ENCODE measurements around the gene HDGFL2. TPM values are rescaled to one million over a fixed set of nuclear protein-coding genes. Genes with fewer than 3 reads are reported as not detected.

HDGFL2 gene
- total and polyA plus RNA-seq, 2 of the 8 experiments (the other 6 are each of a cell fraction or from before 2014, with no cell fraction given): 31.1 to 106 TPM

DNA sequence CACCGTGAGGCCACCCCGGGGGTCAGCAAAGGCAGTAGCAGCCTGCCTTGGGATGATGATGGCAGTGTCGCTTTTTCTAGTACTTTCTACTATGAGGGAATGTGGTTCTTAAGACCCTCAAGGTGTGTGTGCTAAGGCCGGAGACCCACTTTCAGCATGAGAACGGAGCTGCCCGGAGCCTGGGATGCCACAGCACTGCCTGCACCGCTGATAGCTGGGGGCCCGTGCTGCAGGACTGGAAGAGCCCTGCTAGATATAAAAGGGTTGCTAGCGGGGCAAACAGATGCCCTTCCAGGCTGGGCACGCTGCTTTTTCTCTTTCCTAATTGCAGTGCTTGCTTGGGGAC, 31.7 kb downstream of the HDGFL2 start (continued):
- TF ChIP-seq CHD7 (IDR thresholded peaks at IDR 0.05; ENCODE audit: insufficient replicate concordance, low read length) (no peak), POLR2A (IDR thresholded peaks at IDR 0.05; ENCODE audit: control extremely low read depth in 1 of 2, low read depth in 2 of 2, low read length in 2 of 2) (no peak), CHD1 (IDR thresholded peaks at IDR 0.05; ENCODE audit: low read depth, low read length) (no peak), TCF12 (IDR thresholded peaks at IDR 0.05; ENCODE audit: low read depth, low read length) (no peak), NRF1 (IDR thresholded peaks at IDR 0.05; ENCODE audit: low read depth, low read length) (no peak), ZNF274 (IDR thresholded peaks at IDR 0.05; ENCODE audit: borderline replicate concordance, extremely low read depth, low read length) (no peak), NANOG (IDR thresholded peaks at IDR 0.05; ENCODE audit: insufficient read depth, low read depth, low read length, poor library complexity, severe bottlenecking) (no peak), KDM4A (IDR thresholded peaks at IDR 0.05; ENCODE audit: low read depth, low read length, severe bottlenecking) (no peak), ATF2 (IDR thresholded peaks at IDR 0.05; ENCODE audit: low read length) (no peak), FOSL1 (IDR thresholded peaks at IDR 0.05; ENCODE audit: insufficient read depth, low read depth, low read length) (no peak), SRF (IDR thresholded peaks at IDR 0.05; ENCODE audit: low read depth, low read length) (no peak)
